ENCODE measurements around the gene COL16A1. TPM values are rescaled to one million over a fixed set of nuclear protein-coding genes. Genes with fewer than 3 reads are reported as not detected.

Gene COL16A1
- total RNA-seq, 4 donors from 2014 or later: 67.2 to 169 (median 149) TPM

DNA sequence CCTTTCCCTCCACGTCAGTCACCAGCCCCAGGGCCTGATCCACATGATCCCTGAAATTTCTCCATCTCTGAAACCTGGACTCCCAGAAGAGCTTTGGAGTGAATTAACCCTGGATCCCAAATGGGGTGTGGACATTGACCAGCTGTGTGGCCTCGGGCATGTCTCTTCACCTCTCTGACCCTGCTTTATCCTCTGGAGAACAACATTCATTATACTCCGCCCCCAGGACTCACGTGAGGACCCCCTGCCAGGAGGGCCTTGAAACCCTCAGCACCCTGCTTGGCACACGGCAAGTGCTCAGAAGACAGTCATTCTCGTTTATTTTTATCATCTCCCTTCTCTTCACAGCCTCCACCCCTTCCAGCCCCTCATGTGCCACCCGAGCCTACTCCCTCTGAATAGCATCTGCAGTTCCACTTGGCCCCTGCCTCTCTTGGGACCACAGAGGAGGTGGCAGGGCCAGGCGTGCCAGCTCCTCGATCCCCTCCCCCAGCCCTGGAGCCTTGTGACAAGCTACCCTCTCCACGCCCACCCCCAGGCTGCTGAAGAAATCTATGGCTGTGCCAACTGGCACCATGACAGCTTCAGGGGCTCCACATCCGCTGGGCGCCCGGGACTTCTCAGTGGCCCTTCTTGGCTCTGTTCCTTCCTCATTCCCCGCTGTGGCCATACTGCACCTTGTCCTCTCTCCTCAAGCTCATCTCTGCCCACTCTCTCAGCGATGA lies 42.3 kb upstream of the COL16A1 start:
- no peak for TF ChIP-seq POLR2A (IDR thresholded peaks at IDR 0.05)
- TF ChIP-seq, protein P1, sequence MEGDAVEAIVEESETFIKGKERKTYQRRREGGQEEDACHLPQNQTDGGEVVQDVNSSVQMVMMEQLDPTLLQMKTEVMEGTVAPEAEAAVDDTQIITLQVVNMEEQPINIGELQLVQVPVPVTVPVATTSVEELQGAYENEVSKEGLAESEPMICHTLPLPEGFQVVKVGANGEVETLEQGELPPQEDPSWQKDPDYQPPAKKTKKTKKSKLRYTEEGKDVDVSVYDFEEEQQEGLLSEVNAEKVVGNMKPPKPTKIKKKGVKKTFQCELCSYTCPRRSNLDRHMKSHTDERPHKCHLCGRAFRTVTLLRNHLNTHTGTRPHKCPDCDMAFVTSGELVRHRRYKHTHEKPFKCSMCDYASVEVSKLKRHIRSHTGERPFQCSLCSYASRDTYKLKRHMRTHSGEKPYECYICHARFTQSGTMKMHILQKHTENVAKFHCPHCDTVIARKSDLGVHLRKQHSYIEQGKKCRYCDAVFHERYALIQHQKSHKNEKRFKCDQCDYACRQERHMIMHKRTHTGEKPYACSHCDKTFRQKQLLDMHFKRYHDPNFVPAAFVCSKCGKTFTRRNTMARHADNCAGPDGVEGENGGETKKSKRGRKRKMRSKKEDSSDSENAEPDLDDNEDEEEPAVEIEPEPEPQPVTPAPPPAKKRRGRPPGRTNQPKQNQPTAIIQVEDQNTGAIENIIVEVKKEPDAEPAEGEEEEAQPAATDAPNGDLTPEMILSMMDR (IDR thresholded peaks at IDR 0.05): no peak
- TF ChIP-seq EP300 (IDR thresholded peaks at IDR 0.05): no peak
- TF ChIP-seq POLR2AphosphoS5 (IDR thresholded peaks at IDR 0.05): no peak
- peaks cover 0 to 15% (median 0%) of the 10 kb centered on the region in 3 donors for H3K4me1 ChIP-seq
- ATAC-seq: no peak
- H3K27me3 ChIP-seq: no peaks in the 10 kb centered on the region
- no peaks in the 10 kb centered on the region for H3K9me3 ChIP-seq
- H3K36me3 ChIP-seq: no peaks in the 10 kb centered on the region
- H3K27ac ChIP-seq: no peak overlapping the region
- no peak overlapping the region for H3K4me3 ChIP-seq
- 63 to 69% methylated on average over 3 to 10 of the region's 15 CpGs for WGBS, 2 donors (ENCODE audit: low coverage in 1 of 2)

DNA sequence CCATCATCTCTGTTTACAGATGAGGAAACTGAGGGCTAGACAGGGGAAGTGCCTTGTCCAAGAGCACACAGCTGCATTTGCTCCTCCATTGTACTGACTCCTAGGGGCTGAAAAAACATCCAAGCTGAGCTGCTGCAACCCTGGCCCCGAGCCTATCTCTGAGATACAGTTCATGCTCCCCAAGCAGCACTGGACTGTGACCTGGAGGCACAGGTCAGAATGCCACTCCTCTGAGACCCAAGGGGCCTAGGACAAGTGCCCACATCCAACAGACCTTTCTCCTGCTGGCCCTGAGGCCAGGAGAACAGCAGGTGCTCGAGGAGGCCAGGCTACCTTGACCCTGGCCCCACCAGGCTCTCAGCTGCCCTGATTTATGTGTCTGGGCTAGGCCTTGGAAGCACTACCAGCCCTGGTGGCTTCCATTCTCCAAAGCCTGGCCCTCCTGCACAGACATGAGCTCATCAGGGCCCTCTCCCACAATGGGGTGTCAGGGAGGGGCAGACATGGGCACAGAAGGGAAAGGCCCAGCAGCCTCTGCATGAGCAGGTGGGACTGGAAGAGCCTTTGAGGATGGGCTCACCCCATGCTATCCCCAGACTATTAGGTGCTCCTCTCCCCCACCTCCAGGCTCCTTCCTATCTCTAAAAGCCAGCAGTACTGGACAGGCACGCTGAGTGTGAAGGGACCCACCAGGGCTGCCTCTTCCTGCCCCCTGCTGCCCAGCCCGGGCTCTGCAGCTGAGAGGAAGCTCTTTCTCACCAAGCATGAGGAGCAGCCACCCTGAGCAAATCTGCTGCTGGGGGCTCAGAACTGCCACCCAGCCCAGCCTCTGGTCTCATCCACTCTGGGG lies 41.5 kb upstream of the COL16A1 start:
- TF ChIP-seq POLR2A (IDR thresholded peaks at IDR 0.05) (no peak), POLR2AphosphoS5 (IDR thresholded peaks at IDR 0.05) (no peak), EP300 (IDR thresholded peaks at IDR 0.05) (no peak)
- TF ChIP-seq, protein P1 (IDR thresholded peaks at IDR 0.05): peak in 3 of 4 experiments; percentile 72 to 79 (median 72)
- Histone ChIP-seq H3K36me3 (no peaks in the 10 kb centered on the region), H3K27ac (no peak overlapping the region), H3K4me3 (no peak overlapping the region), H3K27me3 (no peaks in the 10 kb centered on the region), H3K4me1 (peaks cover 0 to 15% (median 0%) of the 10 kb centered on the region in 3 donors), H3K9me3 (no peaks in the 10 kb centered on the region)
- WGBS, 2 donors (ENCODE audit: low coverage in 1 of 2): no CpG with 5 or more reads among the region's 4 CpGs
- peak; percentile 73 for ATAC-seq

DNA sequence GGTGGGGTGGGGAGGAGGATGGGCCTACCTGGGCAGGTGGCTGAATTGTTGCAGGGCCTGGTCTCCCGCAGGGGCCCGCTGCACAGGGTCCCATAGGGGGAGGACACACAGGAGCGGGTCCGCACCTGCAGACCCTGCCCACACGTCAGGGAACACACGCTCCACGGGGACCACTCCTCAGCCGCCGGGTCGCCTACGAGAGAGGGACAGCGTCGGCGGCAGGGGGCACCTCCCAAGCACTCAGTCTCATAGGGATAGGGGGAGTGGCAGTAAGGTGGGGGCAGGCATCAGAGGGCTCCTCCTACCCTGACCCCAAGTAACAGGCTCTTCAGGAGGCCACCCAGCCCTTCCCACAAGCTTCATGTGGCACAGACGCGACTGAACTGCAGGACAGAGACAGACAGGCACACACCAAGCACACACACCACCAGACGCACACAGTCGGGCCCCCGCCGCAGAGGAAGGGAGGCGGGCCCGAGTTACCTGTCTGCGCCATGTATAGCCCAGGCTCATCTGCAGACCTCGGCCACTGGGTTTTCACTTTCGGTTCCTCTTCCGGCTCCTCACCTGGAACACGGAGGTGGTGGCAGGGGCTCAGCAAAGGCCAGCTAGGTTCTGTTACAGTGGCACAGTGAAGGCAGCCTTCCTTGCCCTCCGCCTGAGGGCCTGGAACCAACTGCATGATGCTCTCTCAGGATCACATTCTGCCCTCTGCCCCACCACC lies 40.5 kb upstream of the COL16A1 start:
- Histone ChIP-seq H3K27me3 (no peaks in the 10 kb centered on the region), H3K36me3 (no peaks in the 10 kb centered on the region), H3K4me3 (no peak overlapping the region), H3K27ac (no peak overlapping the region), H3K4me1 (peaks cover 0 to 15% (median 0%) of the 10 kb centered on the region in 3 donors), H3K9me3 (no peaks in the 10 kb centered on the region)
- 90% methylated on average over 2 of the region's 28 CpGs; no CpG with 5 or more reads in 1 of the 2 donors for WGBS, 2 donors (ENCODE audit: low coverage in 1 of 2)
- TF ChIP-seq POLR2AphosphoS5 (IDR thresholded peaks at IDR 0.05) (no peak), EP300 (IDR thresholded peaks at IDR 0.05) (no peak), POLR2A (IDR thresholded peaks at IDR 0.05) (no peak)
- TF ChIP-seq, protein P1 (IDR thresholded peaks at IDR 0.05): no peak
- ATAC-seq: no peak

DNA sequence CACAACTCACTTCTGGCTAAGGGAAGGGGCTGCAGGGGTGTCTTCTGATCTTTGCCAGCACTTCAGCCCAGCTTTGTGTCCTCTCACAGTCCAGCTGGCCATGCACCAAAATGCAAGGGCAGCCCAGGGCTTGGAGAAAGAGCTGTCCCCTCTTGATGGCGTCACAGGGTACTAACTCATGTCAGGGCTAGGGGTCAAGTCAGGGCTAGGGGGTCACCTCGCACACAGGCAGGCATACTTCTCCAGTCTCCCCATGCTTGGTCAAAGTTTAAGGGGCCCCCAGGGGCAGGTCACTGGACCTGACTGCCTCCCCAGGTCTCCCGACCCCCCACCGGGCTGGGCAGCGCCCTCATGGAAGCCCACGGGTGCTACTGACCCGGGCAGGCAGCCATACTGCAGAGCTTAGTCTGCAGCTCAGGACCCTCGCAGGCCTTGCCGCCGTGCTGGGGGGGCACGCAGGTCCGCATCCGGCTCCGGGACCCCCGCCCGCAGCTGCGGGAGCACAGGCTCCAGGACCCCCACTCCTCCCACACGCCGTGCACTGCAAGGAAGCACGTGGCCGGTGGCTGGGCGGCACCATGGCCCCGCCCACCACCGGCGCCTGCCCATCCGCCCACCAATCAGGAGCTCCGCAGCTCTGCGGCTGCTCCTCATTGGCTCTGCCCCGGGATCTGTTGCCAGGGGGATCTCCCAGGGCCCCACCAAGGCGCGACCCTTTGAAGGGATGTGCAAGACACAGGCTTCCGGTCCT lies 38.8 kb upstream of the COL16A1 start:
- Histone ChIP-seq H3K9me3 (no peaks in the 10 kb centered on the region), H3K36me3 (peaks cover 0 to 11% of the 10 kb centered on the region in 2 donors), H3K27ac (no peak overlapping the region), H3K4me3 (no peak overlapping the region), H3K27me3 (no peaks in the 10 kb centered on the region), H3K4me1 (peaks cover 0 to 15% (median 0%) of the 10 kb centered on the region in 3 donors)
- 75% methylated on average over 3 of the region's 32 CpGs; no CpG with 5 or more reads in 1 of the 2 donors for WGBS, 2 donors (ENCODE audit: low coverage in 1 of 2)
- no peak for ATAC-seq
- TF ChIP-seq, protein P1 (IDR thresholded peaks at IDR 0.05): no peak
- TF ChIP-seq EP300 (IDR thresholded peaks at IDR 0.05) (no peak), POLR2A (IDR thresholded peaks at IDR 0.05) (no peak), POLR2AphosphoS5 (IDR thresholded peaks at IDR 0.05) (no peak)
